GM21576 (cell line): ENCODE results near the gene ZFPM1.

Experiments
- ATAC-seq: cut with Tn5 transposase; IDR thresholded peaks from one replicate; pipeline ENCODE4 v1.9.1; 2021; ENCODE audit warnings: mild to moderate bottlenecking, moderate library complexity; ENCODE audit not compliant: unreplicated experiment

ZFPM1 gene

GRCh38 chr16:88536971-88537751 lies 84.1 kb downstream of the ZFPM1 start:
- ATAC-seq: no peak

- no peak for ATAC-seq
Measured at GRCh38 chr16:88537859-88538258, 84.8 kb downstream of the ZFPM1 start.

- ATAC-seq: no peak
Measured at GRCh38 chr16:88538366-88539060, 85.4 kb downstream of the ZFPM1 start.

GRCh38 chr16:88539261-88539651 lies 86.2 kb downstream of the ZFPM1 start:
- ATAC-seq: no peak

GRCh38 chr16:88539652-88540345 lies 86.7 kb downstream of the ZFPM1 start:
- ATAC-seq: no peak

- no peak for ATAC-seq
Measured at GRCh38 chr16:88540346-88540977, 87.4 kb downstream of the ZFPM1 start.

- no peak for ATAC-seq
Measured at GRCh38 chr16:88541831-88542616, 88.9 kb downstream of the ZFPM1 start.

GRCh38 chr16:88543230-88543813 lies 90.2 kb downstream of the ZFPM1 start:
- no peak for ATAC-seq

- no peak for ATAC-seq
Measured at GRCh38 chr16:88545781-88546180, 92.7 kb downstream of the ZFPM1 start.

GRCh38 chr16:88548131-88548874 lies 95.2 kb downstream of the ZFPM1 start:
- ATAC-seq: no peak

GRCh38 chr16:88548985-88549384 lies 95.9 kb downstream of the ZFPM1 start:
- ATAC-seq: no peak

GRCh38 chr16:88549671-88550245 lies 96.7 kb downstream of the ZFPM1 start:
- ATAC-seq: no peak

GRCh38 chr16:88550246-88550661 lies 97.2 kb downstream of the ZFPM1 start:
- no peak for ATAC-seq

- ATAC-seq: no peak
Measured at GRCh38 chr16:88552166-88552565, 99.1 kb downstream of the ZFPM1 start.

GRCh38 chr16:88552815-88553214 lies 99.7 kb downstream of the ZFPM1 start:
- ATAC-seq: no peak

- no peak for ATAC-seq
Measured at GRCh38 chr16:88553739-88554138, 100.7 kb downstream of the ZFPM1 start.

GRCh38 chr16:88554711-88555264 lies 101.7 kb downstream of the ZFPM1 start:
- ATAC-seq: no peak

- ATAC-seq: no peak
Measured at GRCh38 chr16:88556294-88556988, 103.4 kb downstream of the ZFPM1 start.
